ENCODE measurements around the gene FNDC3B. TPM values are rescaled to one million over a fixed set of nuclear protein-coding genes. Genes with fewer than 3 reads are reported as not detected.

The FNDC3B gene
- total RNA-seq, 1 donor from 2014 or later: 153 TPM

GRCh38 chr3:172447611-172448579 lies 408.5 kb downstream of the FNDC3B start, which contains the start of gene GHSR:
Gene GHSR (minus strand): TSS chr3:172448456. CDS start chr3:172448413, 43 bp downstream.
- ATAC-seq (peak; percentile 16 to 35), DNase-seq (no peak)
- H3K9me3 ChIP-seq: no peaks in the 10 kb centered on the region
- H3K27me3 ChIP-seq (ENCODE audit: low read depth): peaks cover 56% of the 10 kb centered on the region
- no peak for TF ChIP-seq CTCF (IDR thresholded peaks at IDR 0.05)
- no peak within 1 kb of the TSS for H3K27ac ChIP-seq
- peaks cover 10% of the 10 kb centered on the region for H3K4me1 ChIP-seq
- H3K4me3 ChIP-seq: no peak within 1 kb of the TSS
- H3K36me3 ChIP-seq: no peaks in the 10 kb centered on the region
- intact Hi-C loops (cut with DNase I): no loop called here

- no peak for TF ChIP-seq CTCF (IDR thresholded peaks at IDR 0.05)
Measured at GRCh38 chr3:172448661-172449465, 409.5 kb downstream of the FNDC3B start.

GRCh38 chr3:172449466-172450149 lies 410.2 kb downstream of the FNDC3B start:
- ATAC-seq (peak; percentile 57 to 68), DNase-seq (no peak)
- no peak for TF ChIP-seq CTCF (IDR thresholded peaks at IDR 0.05)
- H3K36me3 ChIP-seq: no peaks in the 10 kb centered on the region
- intact Hi-C loops (cut with DNase I): no loop called here
- peaks cover 56% of the 10 kb centered on the region for H3K27me3 ChIP-seq (ENCODE audit: low read depth)
- peaks cover 10% of the 10 kb centered on the region for H3K4me1 ChIP-seq
- no peak overlapping the region for H3K27ac ChIP-seq
- H3K9me3 ChIP-seq: no peaks in the 10 kb centered on the region
- H3K4me3 ChIP-seq: no peak overlapping the region

More at GRCh38 chr3:172448661-172449465, 409.5 kb downstream of the FNDC3B start:
- DNase-seq: no peak
- peak in 1 of 2 donors; percentile 11 for ATAC-seq
- Histone ChIP-seq H3K9me3 (no peaks in the 10 kb centered on the region), H3K27me3 (ENCODE audit: low read depth) (peaks cover 56% of the 10 kb centered on the region), H3K4me1 (peaks cover 10% of the 10 kb centered on the region), H3K4me3 (no peak overlapping the region), H3K27ac (no peak overlapping the region), H3K36me3 (no peaks in the 10 kb centered on the region)
- intact Hi-C loops (cut with DNase I): no loop called here

Other genes starting within 250 kb of the FNDC3B start
- 27.7 TPM for gene PLD1, start 229.1 kb upstream of the FNDC3B start, total RNA-seq
- 5.2 TPM for gene TMEM212, start 196.2 kb upstream of the FNDC3B start, total RNA-seq